ENCODE data around the gene TMPRSS6.
A peak's percentile ranks its signal among the peaks of the same experiment; 100 is the strongest.

TMPRSS6 gene

DNA sequence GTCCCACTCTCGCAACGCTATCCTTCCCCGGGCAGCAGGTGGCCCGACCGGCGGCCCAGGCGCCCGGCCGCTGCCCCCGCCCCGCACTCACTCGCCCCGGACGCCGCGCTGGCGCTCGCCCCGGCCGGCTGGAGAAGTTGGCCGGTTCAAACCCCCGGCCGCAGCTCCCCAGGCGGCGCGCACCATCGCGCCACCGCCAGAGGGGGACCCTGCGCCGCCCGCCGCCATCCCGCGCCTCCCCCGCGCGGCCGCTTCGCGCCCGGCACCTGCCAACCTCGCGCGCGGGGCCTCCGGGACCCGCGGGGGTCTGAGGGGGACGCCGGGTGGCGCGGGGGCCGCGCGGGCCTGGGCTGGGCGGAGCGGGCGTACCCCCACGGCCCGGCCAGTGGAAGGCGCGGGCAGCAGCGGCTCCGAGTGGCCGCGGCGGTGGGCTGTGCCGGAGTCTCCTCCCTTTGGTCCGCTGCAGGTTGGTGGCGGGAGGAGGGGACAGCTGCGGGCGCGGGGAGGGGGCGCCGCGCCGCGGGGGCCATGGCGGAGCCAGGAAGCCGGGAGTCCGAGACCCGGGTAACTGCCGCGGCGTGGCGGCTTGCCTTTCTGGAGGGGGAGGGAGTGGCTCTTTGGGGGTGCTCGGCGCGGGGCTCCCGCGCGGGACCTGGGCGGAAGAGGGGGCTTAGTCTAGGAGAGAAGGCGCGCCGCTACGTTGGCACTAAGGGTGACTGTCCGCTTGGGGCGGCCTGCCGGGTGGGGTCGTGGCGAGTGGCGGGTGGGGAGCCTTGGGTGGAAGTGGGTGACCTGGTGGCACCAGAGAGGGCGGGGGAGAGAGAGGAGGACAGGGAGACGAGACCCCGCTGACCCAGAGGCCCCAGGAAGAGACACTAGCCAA is 90.0 kb downstream of the TMPRSS6 start, which contains the start of the genes MPST and TST:
MPST (plus strand) TSS at position 434 of the 883 bp plus-strand sequence; CDS start at position 529, 95 bp downstream.
TST (minus strand) TSS at position 139 of the 883 bp plus-strand sequence. CDS start 715 bp downstream, outside the sequence.
- peak within 1 kb of the TSS; percentile 79 for H3K4me3 ChIP-seq (replicated peaks; ENCODE audit: low read depth, low read length)
- peak; percentile 62 for DNase-seq (ENCODE audit: low read depth)
- TF ChIP-seq CTCF (IDR thresholded peaks at IDR 0.05; ENCODE audit: low read length, missing control alignments): no peak

GRCh38 chr22:37018815-37019308 is 90.7 kb downstream of the TMPRSS6 start:
- DNase-seq (ENCODE audit: low read depth): peak; percentile 58
- no peak for TF ChIP-seq CTCF (IDR thresholded peaks at IDR 0.05; ENCODE audit: low read length, missing control alignments)

GRCh38 chr22:37018086-37018814 is 91.3 kb downstream of the TMPRSS6 start:
- DNase-seq (ENCODE audit: low read depth): no peak
- H3K4me3 ChIP-seq (replicated peaks; ENCODE audit: low read depth, low read length): peak overlapping the region; percentile 74
- no peak for TF ChIP-seq CTCF (IDR thresholded peaks at IDR 0.05; ENCODE audit: low read length, missing control alignments)

More at GRCh38 chr22:37018815-37019308, 90.7 kb downstream of the TMPRSS6 start:
- H3K4me3 ChIP-seq (replicated peaks; ENCODE audit: low read depth, low read length): peak overlapping the region; percentile 74

GRCh38 chr22:37017356-37017755 is 92.2 kb downstream of the TMPRSS6 start:
- TF ChIP-seq CTCF (IDR thresholded peaks at IDR 0.05; ENCODE audit: low read length, missing control alignments): no peak
- no peak overlapping the region for H3K4me3 ChIP-seq (replicated peaks; ENCODE audit: low read depth, low read length)

GRCh38 chr22:37016134-37016910 is 93.2 kb downstream of the TMPRSS6 start:
- DNase-seq (ENCODE audit: low read depth): no peak
- no peak overlapping the region for H3K4me3 ChIP-seq (replicated peaks; ENCODE audit: low read depth, low read length)
- no peak for TF ChIP-seq CTCF (IDR thresholded peaks at IDR 0.05; ENCODE audit: low read length, missing control alignments)

More at GRCh38 chr22:37017356-37017755, 92.2 kb downstream of the TMPRSS6 start:
- no peak for DNase-seq (ENCODE audit: low read depth)

GRCh38 chr22:37015587-37015878 is 94.0 kb downstream of the TMPRSS6 start:
- no peak for TF ChIP-seq CTCF (IDR thresholded peaks at IDR 0.05; ENCODE audit: low read length, missing control alignments)
- no peak for DNase-seq (ENCODE audit: low read depth)
- no peak overlapping the region for H3K4me3 ChIP-seq (replicated peaks; ENCODE audit: low read depth, low read length)

All from fibroblast of pulmonary artery (primary cell).